GM15510 (cell line): ENCODE data around the gene KRI1.
A peak's percentile ranks its signal among the peaks of the same experiment; 100 is the strongest.

Experiments used
- POLR2A ChIP-seq: IDR thresholded peaks from 3 replicates; pipeline ENCODE4 v1.6.1; 2011; ENCODE audit warnings: borderline replicate concordance; ENCODE audit not compliant: insufficient read length; ENCODE audit errors: extremely low read depth

The KRI1 gene

DNA sequence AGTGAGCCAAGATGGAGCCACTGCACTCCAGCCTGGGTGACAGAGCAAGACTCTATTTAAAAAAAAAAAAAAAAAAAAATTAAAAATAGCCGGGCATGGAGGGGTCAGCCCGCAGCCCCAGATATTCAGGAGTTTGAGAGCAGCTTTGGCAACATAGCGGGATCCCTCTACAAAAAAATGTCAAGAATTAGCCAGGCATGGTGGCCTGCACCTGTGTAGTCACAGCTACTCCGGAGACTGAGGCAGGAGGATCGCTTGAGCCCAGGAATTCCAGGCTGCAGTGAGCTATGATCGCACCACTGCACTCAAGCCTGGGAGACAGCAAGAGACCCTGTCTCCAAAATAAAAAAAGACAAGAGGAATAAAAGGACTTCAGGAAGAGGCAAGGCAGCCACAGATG is 20.6 kb upstream of the KRI1 start:
- no peak for TF ChIP-seq POLR2A

DNA sequence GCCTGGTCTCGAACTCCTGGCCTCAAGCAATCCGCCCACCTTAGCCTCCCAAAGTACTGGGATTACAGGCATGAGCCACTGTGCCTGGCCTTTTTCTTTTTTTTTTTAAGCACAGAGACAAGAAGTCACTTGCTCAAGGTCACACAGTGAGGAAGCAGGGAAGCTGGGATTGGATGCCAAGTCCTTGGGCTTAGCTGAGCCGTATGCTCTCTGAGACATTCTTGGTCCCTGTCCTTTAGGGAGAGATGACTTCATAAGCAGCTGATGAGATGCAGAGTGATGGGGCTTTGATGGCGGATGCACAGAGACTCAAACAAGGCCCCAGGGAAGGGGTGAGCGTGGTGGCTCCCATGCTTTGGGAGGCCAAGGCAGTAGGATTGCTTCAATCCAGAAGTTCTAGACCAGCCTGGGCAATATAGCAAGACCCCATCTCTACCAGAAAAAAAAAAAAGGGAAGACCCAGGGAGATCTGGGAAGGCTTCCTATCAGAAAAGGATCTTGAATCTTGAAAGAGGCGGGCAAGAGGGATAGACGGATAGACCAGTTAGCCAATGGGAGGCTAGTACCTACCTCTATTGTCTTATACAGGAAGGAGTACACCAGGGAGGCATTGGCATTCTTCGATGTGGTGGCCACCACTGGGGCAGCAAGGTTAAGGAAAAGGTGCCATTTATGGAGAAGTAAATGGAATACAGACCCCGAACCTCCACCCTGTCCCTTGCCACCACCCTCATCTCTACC is 17.4 kb upstream of the KRI1 start:
- no peak for TF ChIP-seq POLR2A

DNA sequence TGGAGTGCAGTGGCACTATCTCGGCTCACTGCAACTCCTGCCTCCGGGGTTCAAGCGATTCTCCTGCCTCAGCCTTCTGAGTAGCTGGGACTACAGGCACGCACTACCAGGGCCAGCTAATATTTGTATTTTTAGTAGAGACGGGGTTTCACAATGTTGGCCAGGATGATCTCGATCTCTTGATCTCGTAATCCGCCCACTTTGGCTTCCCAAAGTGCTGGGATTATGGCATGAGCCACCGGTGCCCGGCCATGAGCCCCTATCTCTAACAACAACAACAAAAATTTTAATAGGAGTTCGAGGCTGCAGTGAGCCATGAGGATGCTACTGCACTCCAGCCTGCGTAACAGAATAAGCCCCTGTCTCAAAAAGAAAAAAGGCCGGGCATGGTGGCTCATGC is 16.3 kb upstream of the KRI1 start:
- TF ChIP-seq POLR2A = no peak

- no peak for TF ChIP-seq POLR2A
Measured at GRCh38 chr19:10580979-10581631, 15.3 kb upstream of the KRI1 start.

DNA sequence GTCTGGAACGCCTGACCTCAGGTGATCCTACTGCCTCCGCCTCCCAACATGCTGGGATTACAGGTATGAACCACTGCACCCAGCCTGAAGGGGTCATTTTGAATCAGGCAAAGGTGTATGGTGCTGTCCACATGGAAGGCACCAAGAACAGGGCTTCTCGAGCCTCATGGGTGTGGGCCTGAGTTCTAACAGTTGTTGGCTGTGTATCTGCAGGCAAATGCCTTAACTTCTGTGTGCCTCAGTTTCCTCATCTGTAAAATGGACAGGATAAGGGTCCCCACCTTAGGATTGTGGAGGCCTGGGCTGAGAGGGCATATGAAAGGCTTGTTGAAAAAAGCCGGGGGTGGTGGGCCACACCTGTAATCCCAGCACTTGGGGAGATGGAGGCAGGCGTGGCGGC is 12.1 kb upstream of the KRI1 start:
- no peak for TF ChIP-seq POLR2A

GRCh38 chr19:10575011-10575716 is 9.4 kb upstream of the KRI1 start:
- TF ChIP-seq POLR2A = no peak

DNA sequence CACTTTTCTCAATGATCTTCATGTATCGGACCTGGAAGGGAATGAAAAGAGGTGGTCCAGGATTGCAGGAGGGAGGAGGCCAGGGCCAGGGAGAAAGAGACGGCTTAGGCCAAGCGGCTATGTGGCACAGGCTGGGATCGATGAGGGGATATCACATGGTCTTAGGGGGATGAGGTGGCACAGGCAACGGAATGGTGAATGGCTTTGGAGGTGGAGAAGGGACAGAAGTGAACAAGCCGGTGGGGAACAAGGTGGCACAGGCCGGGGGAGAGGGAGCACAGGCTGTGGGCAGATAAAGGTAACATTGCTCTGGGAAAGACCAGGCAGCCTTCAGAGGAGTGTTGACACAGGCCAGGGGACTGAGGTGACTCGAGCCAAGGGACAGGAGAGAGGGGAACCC is 8.7 kb upstream of the KRI1 start:
- TF ChIP-seq POLR2A = no peak

DNA sequence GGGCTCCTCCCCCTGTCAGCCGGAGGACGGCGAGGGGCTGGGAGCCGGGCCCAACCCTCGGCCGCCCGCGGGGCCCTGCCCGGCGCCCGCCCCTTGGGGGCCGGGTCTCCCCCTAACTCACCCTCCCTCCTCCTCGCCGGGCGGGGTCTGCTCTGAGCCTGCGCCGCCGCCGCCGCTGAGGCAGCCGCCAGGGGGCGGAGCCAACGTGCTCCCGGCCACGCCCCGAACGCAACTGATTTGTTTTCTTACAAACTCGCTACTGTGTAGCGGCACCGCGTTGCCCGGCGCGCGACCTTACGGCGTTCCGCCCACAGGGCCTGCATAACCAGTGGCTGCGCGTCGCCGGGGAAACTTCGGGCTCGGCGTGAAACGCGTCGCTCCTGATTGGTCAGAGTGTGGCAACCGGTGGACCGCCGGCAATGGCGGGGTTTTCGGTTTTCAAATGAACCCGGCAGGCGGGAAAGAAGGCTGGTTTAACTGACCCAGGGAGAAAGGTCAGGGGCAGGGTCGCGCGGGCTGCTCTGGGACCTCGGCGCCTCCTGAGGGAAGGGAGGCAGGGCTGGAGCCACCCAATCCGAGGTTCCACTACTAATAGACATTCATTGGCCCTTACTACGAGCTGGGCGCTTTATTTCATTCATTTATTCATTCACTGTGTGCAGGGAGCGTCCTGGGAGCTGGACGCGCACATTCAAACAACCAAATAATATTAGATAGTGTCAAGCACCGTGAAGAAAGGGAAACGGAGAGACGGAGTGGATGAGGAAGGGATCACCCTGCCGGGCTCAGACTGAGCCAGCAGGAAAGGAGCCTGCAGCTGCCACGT is 3.2 kb upstream of the KRI1 start, which contains the start of gene CDKN2D:
CDKN2D (minus strand) TSS at position 154 of the 826 bp plus-strand sequence. CDS start 326 bp downstream, outside the sequence.
- TF ChIP-seq POLR2A = peak; percentile 37

- no peak for TF ChIP-seq POLR2A
Measured at GRCh38 chr19:10568062-10568825, 2.4 kb upstream of the KRI1 start.

- TF ChIP-seq POLR2A = no peak
Measured at GRCh38 chr19:10567656-10568055, 1.8 kb upstream of the KRI1 start.

GRCh38 chr19:10566658-10567410 is 1.0 kb upstream of the KRI1 start:
- TF ChIP-seq POLR2A = peak; percentile 25

DNA sequence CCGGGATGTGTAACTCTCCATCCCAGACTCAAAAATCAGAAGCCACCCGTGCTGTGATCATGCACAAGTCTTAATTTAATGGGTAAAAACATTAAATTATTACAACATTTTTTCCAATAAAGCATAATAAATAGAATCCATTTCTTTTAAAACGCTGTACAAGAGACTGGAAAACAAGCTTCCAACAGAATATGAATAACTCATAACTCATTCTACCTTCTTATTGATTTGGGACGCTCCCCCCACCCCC is 523 bp upstream of the KRI1 start:
- TF ChIP-seq POLR2A = no peak

DNA sequence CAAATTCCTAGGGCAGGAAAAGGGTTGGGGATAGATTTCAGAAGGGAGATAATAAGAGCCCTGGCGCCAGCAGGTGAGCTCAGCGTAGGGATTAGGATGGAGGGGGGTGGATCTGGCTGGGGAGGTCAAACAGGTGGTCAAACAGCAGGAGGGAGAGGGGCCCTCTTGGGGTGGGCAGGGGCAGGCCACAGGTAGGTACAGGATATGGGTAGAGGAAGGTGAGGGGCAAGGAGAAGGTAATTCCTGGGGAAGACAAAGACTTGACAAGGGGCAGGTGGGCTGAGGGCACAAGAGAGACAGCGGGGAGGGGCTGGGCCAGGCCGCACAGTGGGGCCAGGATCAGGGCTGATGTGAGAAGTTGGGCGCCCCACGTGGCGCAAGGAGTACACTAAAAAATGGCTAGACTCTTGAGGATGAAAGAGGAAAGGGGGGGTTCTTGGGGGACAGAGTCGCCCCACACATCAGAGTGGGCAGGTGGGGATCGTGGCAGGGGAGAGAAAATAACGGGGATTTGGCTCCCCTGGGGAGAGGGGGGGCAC is 713 bp downstream of the KRI1 start:
- no peak for TF ChIP-seq POLR2A
